Measurements from ENCODE around the gene NRXN2. TPM values are rescaled to one million over a fixed set of nuclear protein-coding genes. Genes with fewer than 3 reads are reported as not detected.

Gene NRXN2
- 0.39 TPM for polyA plus RNA-seq (2013, experiment 1 of 2)
- polyA plus RNA-seq (2013, experiment 2 of 2), result 0.74 TPM

DNA sequence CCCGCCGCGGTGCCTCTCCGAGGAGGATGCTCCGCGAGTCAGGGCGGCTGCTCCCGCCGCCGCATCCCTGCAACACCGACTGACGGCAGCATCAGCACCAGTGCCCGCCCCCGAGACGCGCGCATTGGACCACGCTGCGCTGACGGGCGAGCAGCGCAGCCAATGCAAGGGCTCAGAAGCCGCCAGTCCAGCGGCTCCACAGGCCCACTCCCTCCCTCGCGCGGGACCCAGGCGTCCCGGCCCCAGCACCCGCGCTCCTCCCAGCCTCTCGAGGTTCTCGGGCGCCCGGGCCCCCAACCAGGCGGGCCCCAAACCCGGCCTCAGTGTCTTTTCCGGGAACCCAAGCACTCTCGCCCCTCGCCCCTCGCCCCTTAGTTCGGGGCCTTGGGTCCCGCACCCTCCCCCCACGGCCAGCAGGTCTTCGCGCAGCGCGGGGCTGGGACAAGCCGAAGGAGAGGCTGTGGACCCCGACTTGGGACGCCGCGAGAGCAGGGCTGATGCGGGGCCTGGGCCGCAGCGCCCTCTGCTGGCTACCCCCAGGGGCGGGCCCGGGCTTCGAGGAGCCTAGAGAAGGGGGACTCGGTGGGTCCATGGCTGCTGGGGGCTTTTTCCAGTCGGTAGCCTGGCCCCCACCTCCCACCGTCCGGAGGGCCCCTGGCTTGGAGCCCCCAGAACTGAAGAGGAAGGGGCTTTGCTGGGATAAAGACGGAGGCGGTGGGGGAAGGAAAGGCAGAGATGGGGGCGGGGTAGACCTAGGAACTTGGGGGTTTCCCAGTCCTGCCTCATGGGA is at the start of gene NRXN2:
Gene NRXN2, minus strand, starts transcription at position 81 of the 790 bp plus-strand sequence. CDS start 9,498 bp downstream, outside the sequence.
- Histone ChIP-seq H3K79me2 (ENCODE audit: control insufficient read depth, insufficient read depth, low read length) (no peaks in the 10 kb centered on the region), H3K56ac (ENCODE audit: low read length) (peak within 1 kb of the TSS; percentile 80), H3K4me1 (ENCODE audit: control insufficient read depth, low read depth, low read length) (peaks cover 2% of the 10 kb centered on the region), H3K79me1 (ENCODE audit: low read length) (no peaks in the 10 kb centered on the region), H2AK5ac (ENCODE audit: low read length) (no peak within 1 kb of the TSS), H3K23ac (ENCODE audit: low read length) (no peak within 1 kb of the TSS), H3K27me3 (ENCODE audit: insufficient read depth, low read length, poor library complexity) (peaks cover 6% of the 10 kb centered on the region), H4K8ac (ENCODE audit: low read depth, low read length) (peak within 1 kb of the TSS; percentile 90), H3K36me3 (ENCODE audit: control insufficient read depth, insufficient read depth, low read length) (no peaks in the 10 kb centered on the region), H3K18ac (ENCODE audit: low read length) (peak within 1 kb of the TSS; percentile 86), H3K4me2 (ENCODE audit: low read length) (peak within 1 kb of the TSS; percentile 66), H2BK15ac (replicated peaks; ENCODE audit: low read depth) (no peak within 1 kb of the TSS), H2BK5ac (ENCODE audit: low read length) (no peak within 1 kb of the TSS), H3K27ac (ENCODE audit: low read depth, low read length) (no peak within 1 kb of the TSS), H4K5ac (ENCODE audit: low read length) (no peak within 1 kb of the TSS), H3K9ac (ENCODE audit: low read length) (peak within 1 kb of the TSS; percentile 59), H2BK120ac (ENCODE audit: low read depth, low read length) (no peak within 1 kb of the TSS), H3K4me3 (ENCODE audit: low read length) (peak within 1 kb of the TSS; percentile 44), H3K4ac (ENCODE audit: low read depth, low read length) (no peak within 1 kb of the TSS)
- no CpG with 5 or more reads among the region's 66 CpGs for WGBS (ENCODE audit: extremely low coverage, insufficient coverage, low lambda C conversion rate)
- DNase-seq, result peak; percentile 88

DNA sequence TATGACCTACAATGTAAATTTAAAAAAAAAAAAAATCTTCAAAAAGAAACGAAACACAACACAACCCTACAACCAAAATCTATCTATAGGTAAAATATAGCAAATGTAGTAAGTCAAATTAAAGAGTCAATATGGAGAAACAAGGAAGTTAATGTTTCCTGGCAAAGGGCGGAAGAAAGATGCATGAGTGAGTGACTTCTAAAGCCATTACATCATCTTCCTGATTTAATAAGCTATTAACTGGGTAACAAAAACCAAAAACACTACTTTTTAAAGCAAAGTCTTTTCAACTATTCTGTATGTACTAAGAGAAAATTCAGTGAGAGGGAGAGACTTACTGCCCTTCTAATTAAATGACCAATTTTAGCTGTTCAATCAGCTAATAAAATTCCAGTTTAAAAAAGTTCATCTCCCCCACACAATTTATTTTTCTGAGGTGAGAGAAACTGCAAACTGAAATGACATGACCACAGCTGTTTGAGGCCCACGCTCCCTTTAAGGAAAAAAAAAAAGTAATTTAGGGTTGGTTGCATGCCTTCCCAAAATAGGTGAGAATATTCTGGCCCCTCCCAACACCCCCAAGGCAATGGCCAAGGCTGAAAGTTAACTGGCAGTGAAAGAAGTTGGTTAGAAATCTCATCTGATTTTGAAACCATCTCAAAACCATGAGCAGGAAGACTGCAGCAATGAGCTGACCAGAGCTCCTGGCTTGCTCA is 49.5 kb upstream of the NRXN2 start:
- Histone ChIP-seq H3K4me3 (ENCODE audit: low read length) (no peak overlapping the region), H3K36me3 (ENCODE audit: control insufficient read depth, insufficient read depth, low read length) (peaks cover 53% of the 10 kb centered on the region), H3K4me2 (ENCODE audit: low read length) (no peak overlapping the region), H3K4ac (ENCODE audit: low read depth, low read length) (no peak overlapping the region), H3K4me1 (ENCODE audit: control insufficient read depth, low read depth, low read length) (no peaks in the 10 kb centered on the region), H2BK5ac (ENCODE audit: low read length) (no peak overlapping the region), H3K9ac (ENCODE audit: low read length) (no peak overlapping the region), H3K27ac (ENCODE audit: low read depth, low read length) (no peak overlapping the region), H3K18ac (ENCODE audit: low read length) (no peak overlapping the region), H2BK15ac (replicated peaks; ENCODE audit: low read depth) (no peak overlapping the region), H3K23ac (ENCODE audit: low read length) (no peak overlapping the region), H3K27me3 (ENCODE audit: insufficient read depth, low read length, poor library complexity) (no peaks in the 10 kb centered on the region), H4K8ac (ENCODE audit: low read depth, low read length) (no peak overlapping the region), H2AK5ac (ENCODE audit: low read length) (no peak overlapping the region), H2BK120ac (ENCODE audit: low read depth, low read length) (no peak overlapping the region), H4K5ac (ENCODE audit: low read length) (no peak overlapping the region), H3K56ac (ENCODE audit: low read length) (no peak overlapping the region), H3K79me1 (ENCODE audit: low read length) (peaks cover 20% of the 10 kb centered on the region), H3K79me2 (ENCODE audit: control insufficient read depth, insufficient read depth, low read length) (peaks cover 49% of the 10 kb centered on the region)
- no CpG with 5 or more reads among the region's 3 CpGs for WGBS (ENCODE audit: extremely low coverage, insufficient coverage, low lambda C conversion rate)
- no peak for DNase-seq

DNA sequence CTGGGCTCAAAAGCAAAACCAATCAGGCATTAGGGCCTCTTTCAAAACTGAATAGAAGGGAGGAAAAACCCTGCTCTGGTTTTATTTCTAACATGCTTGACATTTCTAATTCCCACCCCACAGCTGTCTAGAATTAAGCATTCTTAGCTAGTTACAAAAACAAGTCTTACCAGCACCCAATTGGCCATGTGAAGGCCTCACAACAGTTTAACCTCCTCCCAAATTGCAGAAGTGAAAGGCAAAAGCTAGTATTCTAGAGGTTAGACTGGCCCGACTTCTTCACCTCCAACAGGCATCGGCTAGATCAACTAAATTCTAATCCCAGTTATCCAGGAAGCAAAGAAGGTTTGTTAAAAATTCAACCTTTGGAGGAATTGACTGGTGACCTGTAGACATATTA is 48.9 kb upstream of the NRXN2 start:
- Histone ChIP-seq H3K4ac (ENCODE audit: low read depth, low read length) (no peak overlapping the region), H3K9ac (ENCODE audit: low read length) (no peak overlapping the region), H3K4me2 (ENCODE audit: low read length) (no peak overlapping the region), H3K79me1 (ENCODE audit: low read length) (peaks cover 26% of the 10 kb centered on the region), H3K27ac (ENCODE audit: low read depth, low read length) (no peak overlapping the region), H3K23ac (ENCODE audit: low read length) (no peak overlapping the region), H4K8ac (ENCODE audit: low read depth, low read length) (no peak overlapping the region), H3K27me3 (ENCODE audit: insufficient read depth, low read length, poor library complexity) (no peaks in the 10 kb centered on the region), H3K79me2 (ENCODE audit: control insufficient read depth, insufficient read depth, low read length) (peaks cover 49% of the 10 kb centered on the region), H2BK120ac (ENCODE audit: low read depth, low read length) (no peak overlapping the region), H2AK5ac (ENCODE audit: low read length) (no peak overlapping the region), H3K18ac (ENCODE audit: low read length) (no peak overlapping the region), H2BK5ac (ENCODE audit: low read length) (no peak overlapping the region), H4K5ac (ENCODE audit: low read length) (no peak overlapping the region), H3K56ac (ENCODE audit: low read length) (no peak overlapping the region), H3K4me3 (ENCODE audit: low read length) (no peak overlapping the region), H3K4me1 (ENCODE audit: control insufficient read depth, low read depth, low read length) (no peaks in the 10 kb centered on the region), H3K36me3 (ENCODE audit: control insufficient read depth, insufficient read depth, low read length) (peaks cover 59% of the 10 kb centered on the region), H2BK15ac (replicated peaks; ENCODE audit: low read depth) (no peak overlapping the region)
- no CpG with 5 or more reads among the region's 2 CpGs for WGBS (ENCODE audit: extremely low coverage, insufficient coverage, low lambda C conversion rate)
- no peak for DNase-seq

DNA sequence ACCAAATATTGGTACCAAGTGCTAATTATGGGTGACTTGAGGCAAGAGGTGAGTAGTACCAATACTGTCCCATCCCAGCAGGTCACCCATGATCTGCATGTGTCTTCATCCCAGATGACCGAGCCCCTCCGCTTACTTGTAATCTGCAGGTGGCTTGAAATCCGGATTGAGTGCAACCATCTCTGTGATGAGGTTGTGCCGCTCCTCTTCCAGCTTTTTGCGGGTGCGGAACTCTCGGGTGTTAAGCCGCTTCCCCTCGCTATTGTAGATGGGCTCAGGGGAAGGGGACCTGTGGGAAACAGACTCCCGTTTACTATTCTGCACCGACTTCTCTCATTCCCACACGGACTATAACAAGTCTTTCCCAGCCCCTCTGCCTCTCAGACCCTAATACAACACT is 47.1 kb upstream of the NRXN2 start:
- H2BK5ac ChIP-seq (ENCODE audit: low read length), result no peak overlapping the region
- DNase-seq, result no peak
- no peak overlapping the region for H3K18ac ChIP-seq (ENCODE audit: low read length)
- H4K5ac ChIP-seq (ENCODE audit: low read length), result no peak overlapping the region
- peaks cover 58% of the 10 kb centered on the region for H3K36me3 ChIP-seq (ENCODE audit: control insufficient read depth, insufficient read depth, low read length)
- peaks cover 35% of the 10 kb centered on the region for H3K79me2 ChIP-seq (ENCODE audit: control insufficient read depth, insufficient read depth, low read length)
- no CpG with 5 or more reads among the region's 12 CpGs for WGBS (ENCODE audit: extremely low coverage, insufficient coverage, low lambda C conversion rate)
- H3K9ac ChIP-seq (ENCODE audit: low read length), result no peak overlapping the region
- H3K27ac ChIP-seq (ENCODE audit: low read depth, low read length), result no peak overlapping the region
- H2AK5ac ChIP-seq (ENCODE audit: low read length), result no peak overlapping the region
- no peaks in the 10 kb centered on the region for H3K27me3 ChIP-seq (ENCODE audit: insufficient read depth, low read length, poor library complexity)
- H2BK15ac ChIP-seq (replicated peaks; ENCODE audit: low read depth), result no peak overlapping the region
- no peak overlapping the region for H2BK120ac ChIP-seq (ENCODE audit: low read depth, low read length)
- no peak overlapping the region for H3K56ac ChIP-seq (ENCODE audit: low read length)
- no peak overlapping the region for H4K8ac ChIP-seq (ENCODE audit: low read depth, low read length)
- H3K79me1 ChIP-seq (ENCODE audit: low read length), result peaks cover 22% of the 10 kb centered on the region
- no peak overlapping the region for H3K23ac ChIP-seq (ENCODE audit: low read length)
- H3K4me2 ChIP-seq (ENCODE audit: low read length), result no peak overlapping the region
- no peaks in the 10 kb centered on the region for H3K4me1 ChIP-seq (ENCODE audit: control insufficient read depth, low read depth, low read length)
- no peak overlapping the region for H3K4ac ChIP-seq (ENCODE audit: low read depth, low read length)
- H3K4me3 ChIP-seq (ENCODE audit: low read length), result no peak overlapping the region

DNA sequence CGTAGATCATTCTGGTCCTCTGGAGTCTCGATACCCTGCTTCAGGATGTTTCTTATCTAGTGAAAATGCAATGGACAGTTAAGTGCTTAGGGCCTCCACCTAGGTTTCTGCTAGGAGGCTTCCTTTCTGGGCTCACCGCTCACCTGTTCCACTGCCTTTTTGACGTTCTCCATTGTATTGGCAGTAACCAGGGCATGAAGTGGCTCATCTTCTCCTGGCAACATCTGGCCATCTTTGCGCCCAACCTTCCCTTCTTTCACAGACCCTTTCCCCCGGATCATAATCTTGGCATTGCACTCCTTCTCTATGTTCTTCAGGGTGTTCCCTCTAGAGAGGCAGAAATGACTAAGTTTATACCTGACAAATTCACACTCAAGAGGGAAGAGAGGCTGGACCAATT is 46.3 kb upstream of the NRXN2 start:
- H3K79me2 ChIP-seq (ENCODE audit: control insufficient read depth, insufficient read depth, low read length), result peaks cover 29% of the 10 kb centered on the region
- H3K18ac ChIP-seq (ENCODE audit: low read length), result no peak overlapping the region
- no peak overlapping the region for H2AK5ac ChIP-seq (ENCODE audit: low read length)
- no peaks in the 10 kb centered on the region for H3K4me1 ChIP-seq (ENCODE audit: control insufficient read depth, low read depth, low read length)
- no peak overlapping the region for H2BK120ac ChIP-seq (ENCODE audit: low read depth, low read length)
- H3K27me3 ChIP-seq (ENCODE audit: insufficient read depth, low read length, poor library complexity), result no peaks in the 10 kb centered on the region
- H3K23ac ChIP-seq (ENCODE audit: low read length), result no peak overlapping the region
- DNase-seq, result no peak
- no peak overlapping the region for H3K4me2 ChIP-seq (ENCODE audit: low read length)
- no peak overlapping the region for H3K4me3 ChIP-seq (ENCODE audit: low read length)
- no peak overlapping the region for H3K56ac ChIP-seq (ENCODE audit: low read length)
- no peak overlapping the region for H2BK5ac ChIP-seq (ENCODE audit: low read length)
- no peak overlapping the region for H4K8ac ChIP-seq (ENCODE audit: low read depth, low read length)
- H3K27ac ChIP-seq (ENCODE audit: low read depth, low read length), result no peak overlapping the region
- H3K4ac ChIP-seq (ENCODE audit: low read depth, low read length), result no peak overlapping the region
- peaks cover 60% of the 10 kb centered on the region for H3K36me3 ChIP-seq (ENCODE audit: control insufficient read depth, insufficient read depth, low read length)
- no peak overlapping the region for H3K9ac ChIP-seq (ENCODE audit: low read length)
- peaks cover 20% of the 10 kb centered on the region for H3K79me1 ChIP-seq (ENCODE audit: low read length)
- no CpG with 5 or more reads among the region's 6 CpGs for WGBS (ENCODE audit: extremely low coverage, insufficient coverage, low lambda C conversion rate)
- H4K5ac ChIP-seq (ENCODE audit: low read length), result no peak overlapping the region
- H2BK15ac ChIP-seq (replicated peaks; ENCODE audit: low read depth), result no peak overlapping the region

Data from mesendoderm (in vitro differentiated cells).